A549 (cell line): ENCODE data around the gene STOX2. TPM values are rescaled to one million over a fixed set of nuclear protein-coding genes. Genes with fewer than 3 reads are reported as not detected.
A peak's percentile ranks its signal among the peaks of the same experiment; 100 is the strongest.

Experiments used
- ATAC-seq, 2 experiments: fragments of 200-7000 bp in 1 of 2; fragments of >200 bp in 1 of 2; cut with Nextera tagmentation in 1 of 2; cut with Tn5 transposase in 1 of 2; 3 replicates each; pipeline versions ENCODE4 v1.8.0 to v1.9.1; 2018 to 2020; ENCODE audit warnings: mild to moderate bottlenecking in 1 of 2, moderate library complexity in 1 of 2
- CTCF ChIA-PET: fragments of 300-600 bp; sonication (Branson Sonifier 250); formaldehyde crosslinking; extraction: SDS; loops from one replicate; lab custom pipeline; 2021; ENCODE audit warnings: antibody characterized with exemption, inconsistent platforms; lab: Yijun Ruan, JAX
- POLR2A ChIA-PET: fragments of 350-600 bp; formaldehyde crosslinking; extraction: SDS; loops from one replicate; lab custom pipeline; 2021; ENCODE audit warnings: antibody characterized with exemption, inconsistent platforms; lab: Yijun Ruan, JAX
- DNase-seq, 2 experiments: peaks; one replicate each; pipeline versions ENCODE4 v3.0.0 to v3.0.0-alpha.2; 2011 to 2016; ENCODE audit warnings: low read depth in 1 of 2, low spot score in 1 of 2
- FAIRE-seq: peaks from 2 replicates; lab custom pipeline; 2011; peaks lifted over from hg19 to GRCh38; lab: Jason Lieb, UNC
- H3K27ac ChIP-seq, 2 experiments: fragments of >200 bp; sonication (Bioruptor Twin); formaldehyde crosslinking; 3 replicates each; pipeline ENCODE4 v1.5.1; 2016 to 2017
- H3K4me1 ChIP-seq: fragments of >200 bp; sonication (Bioruptor Twin); formaldehyde crosslinking; 3 replicates; pipeline ENCODE4 v1.6.1; 2016
- H3K4me2 ChIP-seq: fragments of >200 bp; sonication (Bioruptor Twin); formaldehyde crosslinking; 3 replicates; pipeline ENCODE4 v1.6.1; 2016
- H3K4me3 ChIP-seq: fragments of >200 bp; sonication (Bioruptor Twin); formaldehyde crosslinking; 3 replicates; pipeline ENCODE4 v1.5.1; 2016
- H3K9me3 ChIP-seq: fragments of >200 bp; sonication (Bioruptor Twin); formaldehyde crosslinking; 3 replicates; pipeline ENCODE4 v1.6.1; 2016
- BHLHE40 ChIP-seq: IDR thresholded peaks from 2 replicates; pipeline ENCODE4 v1.6.1; 2012; ENCODE audit warnings: low read depth, low read length, inconsistent platforms
- EHF ChIP-seq: fragments of 250-450 bp; sonication (Bioruptor Pico); IDR thresholded peaks from 2 replicates; pipeline ENCODE4 v1.5.0; 2020; ENCODE audit warnings: mild to moderate bottlenecking
- EHMT2 ChIP-seq: fragments of 200-600 bp; sonication (generic); IDR thresholded peaks from 2 replicates; pipeline ENCODE4 v1.6.1; 2016; ENCODE audit warnings: antibody characterized with exemption, low read depth, mild to moderate bottlenecking, moderate library complexity
- ESRRA ChIP-seq: fragments of 150-350 bp; IDR thresholded peaks from 2 replicates; pipeline ENCODE4 v1.6.1; 2014; ENCODE audit warnings: mild to moderate bottlenecking, low read length, borderline replicate concordance
- FOSL2 ChIP-seq, 2 experiments: fragments of 450-650 bp in 1 of 2; fragments of >200 bp in 1 of 2; sonication (Bioruptor Twin) in 1 of 2; formaldehyde crosslinking; IDR thresholded peaks; 2 replicates each; pipeline versions ENCODE4 v1.5.0 to v1.6.1; 2016 to 2020; ENCODE audit warnings: mild to moderate bottlenecking in 1 of 2, moderate library complexity in 1 of 2
- FOXS1 ChIP-seq: fragments of 250-450 bp; sonication (Bioruptor Pico); IDR thresholded peaks from 2 replicates; pipeline ENCODE4 v1.5.0; 2020; ENCODE audit warnings: mild to moderate bottlenecking, moderate library complexity
- NPAS2 ChIP-seq: fragments of 250-450 bp; sonication (Bioruptor Pico); IDR thresholded peaks from 2 replicates; pipeline ENCODE4 v1.8.0; 2022; ENCODE audit warnings: mild to moderate bottlenecking, moderate library complexity, borderline replicate concordance
- NR3C1 ChIP-seq: fragments of >200 bp; sonication (Bioruptor Twin); formaldehyde crosslinking; IDR thresholded peaks from 3 replicates; pipeline ENCODE4 v1.6.1; 2017
- POLR2A ChIP-seq: IDR thresholded peaks from 2 replicates; pipeline ENCODE4 v1.6.1; 2012; ENCODE audit warnings: mild to moderate bottlenecking, low read length
- RAD21 ChIP-seq, 2 experiments: fragments of >200 bp in 1 of 2; sonication (Bioruptor Twin) in 1 of 2; formaldehyde crosslinking in 1 of 2; IDR thresholded peaks in 1 of 2; conservative IDR thresholded peaks in 1 of 2; 2 replicates in 1 of 2; 3 replicates in 1 of 2; pipeline ENCODE4 v1.6.1; 2012 to 2018; ENCODE audit warnings: inconsistent platforms in 1 of 2
- RFX5 ChIP-seq: fragments of 450-650 bp; IDR thresholded peaks from 2 replicates; pipeline ENCODE4 v1.7.1; 2014; ENCODE audit warnings: antibody characterized with exemption, mild to moderate bottlenecking, moderate library complexity
- RNF2 ChIP-seq: fragments of 200-600 bp; sonication (generic); IDR thresholded peaks from 2 replicates; pipeline ENCODE4 v1.6.1; 2016; ENCODE audit warnings: low read depth, mild to moderate bottlenecking, antibody characterized with exemption, moderate library complexity, borderline replicate concordance
- SREBF2 ChIP-seq: fragments of 450-650 bp; IDR thresholded peaks from 2 replicates; pipeline ENCODE4 v1.6.1; 2014; ENCODE audit warnings: mild to moderate bottlenecking, moderate library complexity
- TFCP2L1 ChIP-seq: fragments of 250-450 bp; sonication (Bioruptor Pico); IDR thresholded peaks from 2 replicates; pipeline ENCODE4 v1.5.0; 2021; ENCODE audit warnings: mild to moderate bottlenecking
- ZC3H11A ChIP-seq: fragments of 450-650 bp; IDR thresholded peaks from 2 replicates; pipeline ENCODE4 v1.6.1; 2014; ENCODE audit warnings: antibody characterized with exemption, mild to moderate bottlenecking
- ZFP36 ChIP-seq: fragments of 450-650 bp; IDR thresholded peaks from 2 replicates; pipeline ENCODE4 v1.6.1; 2014; ENCODE audit warnings: borderline replicate concordance; ENCODE audit not compliant: partially characterized antibody
- WGBS: methylation state at CpG from one replicate; pipeline ENCODE4 v1.1.6; 2017; ENCODE audit errors: missing lambda C conversion rate; 5-methylcytosine and 5-hydroxymethylcytosine counted together
- polyA plus RNA-seq, 4 experiments: library from polyadenylated mRNA; depleted of rRNA in 3 of 4; stranded (reverse); fragments of >200 nt; fragmentation: RNase III in 1 of 4; extraction: RNeasy Plus Mini Kit Qiagen cat#74134 plus additional on column Dnase treatment in 1 of 4; gene quantifications; 2 replicates in 3 of 4; 3 replicates in 1 of 4; pipeline ENCODE4 v1.2.3, GENCODE V29; 2011 to 2017
- TF ChIP-seq, protein P1 (sequence below): fragments of 250-450 bp; sonication (Bioruptor Pico); IDR thresholded peaks from 2 replicates; pipeline ENCODE4 v1.5.0; 2020; ENCODE audit warnings: low read depth, mild to moderate bottlenecking, moderate library complexity
- TF ChIP-seq, protein P2 (sequence below): IDR thresholded peaks from 2 replicates; pipeline ENCODE4 v1.6.1; 2012; ENCODE audit warnings: low read depth, borderline replicate concordance
- TF ChIP-seq, protein P3 (sequence below): fragments of 150-350 bp; IDR thresholded peaks from 2 replicates; pipeline ENCODE4 v1.6.1; 2014; ENCODE audit warnings: low read depth, mild to moderate bottlenecking, low read length
- TF ChIP-seq, protein P4 (sequence below): IDR thresholded peaks from 2 replicates; pipeline ENCODE4 v1.6.1; 2012
- TF ChIP-seq, protein P5 (sequence below): fragments of >200 bp; sonication (Bioruptor Twin); formaldehyde crosslinking; IDR thresholded peaks from 3 replicates; pipeline ENCODE4 v1.6.1; 2016

The STOX2 gene
- polyA plus RNA-seq, 2 of the 4 experiments (the other 2 are of a cell fraction): 2.7 to 5.2 TPM

DNA sequence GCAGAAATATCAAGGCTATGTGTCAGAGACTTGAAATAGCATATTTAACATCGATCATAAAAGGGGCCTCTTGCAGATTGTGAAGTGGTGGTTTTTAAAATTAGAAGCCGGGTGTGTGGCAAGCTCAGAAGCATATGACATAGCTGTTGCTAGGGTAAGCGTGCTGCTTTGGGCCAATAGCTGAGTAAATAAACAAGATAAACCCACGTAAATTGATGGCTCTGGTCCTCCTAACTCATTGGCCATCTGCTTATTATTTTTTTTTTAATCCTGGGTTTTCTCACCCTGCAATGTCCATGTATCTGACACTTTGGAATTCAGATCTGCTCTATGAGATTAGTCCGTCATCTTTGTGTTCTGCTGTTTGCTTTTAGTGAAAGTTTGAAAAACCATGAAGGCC lies 32.6 kb upstream of the STOX2 start:
- 72% methylated on average over 5 of the region's 5 CpGs for WGBS
- CTCF ChIA-PET: no interaction called here
- ATAC-seq: no peak
- no peak for FAIRE-seq
- no peak overlapping the region for H3K4me2 ChIP-seq
- no peak for DNase-seq
- H3K27ac ChIP-seq: no peak overlapping the region
- no peak overlapping the region for H3K4me3 ChIP-seq
- no peaks in the 10 kb centered on the region for H3K9me3 ChIP-seq
- H3K4me1 ChIP-seq: peaks cover 11% of the 10 kb centered on the region; the same call in 1 of the 3 replicates
- POLR2A ChIA-PET: no interaction called here
- TF ChIP-seq, protein P1, sequence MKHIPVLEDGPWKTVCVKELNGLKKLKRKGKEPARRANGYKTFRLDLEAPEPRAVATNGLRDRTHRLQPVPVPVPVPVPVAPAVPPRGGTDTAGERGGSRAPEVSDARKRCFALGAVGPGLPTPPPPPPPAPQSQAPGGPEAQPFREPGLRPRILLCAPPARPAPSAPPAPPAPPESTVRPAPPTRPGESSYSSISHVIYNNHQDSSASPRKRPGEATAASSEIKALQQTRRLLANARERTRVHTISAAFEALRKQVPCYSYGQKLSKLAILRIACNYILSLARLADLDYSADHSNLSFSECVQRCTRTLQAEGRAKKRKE (CRISPR knock-in tag): no peak
- TF ChIP-seq RNF2: no peak
- peak; percentile 72; the same call in 1 of the 2 replicates for TF ChIP-seq RFX5
- TF ChIP-seq, protein P2, sequence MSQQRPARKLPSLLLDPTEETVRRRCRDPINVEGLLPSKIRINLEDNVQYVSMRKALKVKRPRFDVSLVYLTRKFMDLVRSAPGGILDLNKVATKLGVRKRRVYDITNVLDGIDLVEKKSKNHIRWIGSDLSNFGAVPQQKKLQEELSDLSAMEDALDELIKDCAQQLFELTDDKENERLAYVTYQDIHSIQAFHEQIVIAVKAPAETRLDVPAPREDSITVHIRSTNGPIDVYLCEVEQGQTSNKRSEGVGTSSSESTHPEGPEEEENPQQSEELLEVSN: no peak

DNA sequence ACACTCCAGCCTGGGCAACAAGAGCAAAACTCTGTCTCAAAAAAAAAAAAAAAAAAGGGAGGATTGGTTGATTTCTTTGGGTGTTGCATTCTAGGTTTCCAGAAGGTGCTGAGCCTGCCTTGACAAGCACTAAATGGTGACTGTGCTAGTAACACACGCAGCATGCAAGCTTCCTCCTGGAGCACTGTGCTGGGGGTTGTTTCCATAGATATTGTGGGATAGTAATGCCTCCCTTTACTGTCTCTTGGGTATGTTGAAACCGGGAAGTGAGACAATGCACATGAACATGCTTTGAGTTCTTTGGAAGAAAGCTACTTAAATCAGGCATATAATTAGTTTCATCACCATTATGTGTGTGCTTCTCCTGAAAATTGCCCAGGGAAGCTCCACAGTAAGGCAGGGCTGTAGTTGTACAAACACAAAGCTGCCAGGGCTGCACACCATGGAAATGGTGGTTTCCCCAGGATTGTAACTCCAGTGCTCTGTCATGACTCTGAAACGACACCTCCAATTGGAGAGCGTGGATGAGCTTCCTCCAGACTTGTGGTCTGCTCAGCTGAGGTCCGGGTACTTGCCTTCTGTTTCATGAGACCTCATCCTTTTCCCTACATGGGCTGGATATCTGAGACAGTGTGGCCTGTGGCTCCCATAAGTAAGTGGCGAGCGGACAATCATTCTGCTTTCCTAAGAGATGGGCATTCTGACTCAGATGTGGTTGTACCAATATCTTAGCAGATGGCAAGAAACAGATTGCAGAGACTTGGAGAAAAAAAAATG lies 31.5 kb upstream of the STOX2 start:
- Histone ChIP-seq H3K27ac (no peak overlapping the region), H3K4me1 (peaks cover 11% of the 10 kb centered on the region; the same call in 1 of the 3 replicates), H3K4me3 (no peak overlapping the region), H3K4me2 (no peak overlapping the region), H3K9me3 (no peaks in the 10 kb centered on the region)
- TF ChIP-seq, protein P3, sequence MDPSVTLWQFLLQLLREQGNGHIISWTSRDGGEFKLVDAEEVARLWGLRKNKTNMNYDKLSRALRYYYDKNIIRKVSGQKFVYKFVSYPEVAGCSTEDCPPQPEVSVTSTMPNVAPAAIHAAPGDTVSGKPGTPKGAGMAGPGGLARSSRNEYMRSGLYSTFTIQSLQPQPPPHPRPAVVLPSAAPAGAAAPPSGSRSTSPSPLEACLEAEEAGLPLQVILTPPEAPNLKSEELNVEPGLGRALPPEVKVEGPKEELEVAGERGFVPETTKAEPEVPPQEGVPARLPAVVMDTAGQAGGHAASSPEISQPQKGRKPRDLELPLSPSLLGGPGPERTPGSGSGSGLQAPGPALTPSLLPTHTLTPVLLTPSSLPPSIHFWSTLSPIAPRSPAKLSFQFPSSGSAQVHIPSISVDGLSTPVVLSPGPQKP: no peak
- no peak for TF ChIP-seq NPAS2
- no peak for TF ChIP-seq TFCP2L1
- no peak for TF ChIP-seq SREBF2
- TF ChIP-seq EHF (CRISPR knock-in tag): no peak
- TF ChIP-seq ZC3H11A: no peak
- no peak for TF ChIP-seq POLR2A
- TF ChIP-seq, protein P4, sequence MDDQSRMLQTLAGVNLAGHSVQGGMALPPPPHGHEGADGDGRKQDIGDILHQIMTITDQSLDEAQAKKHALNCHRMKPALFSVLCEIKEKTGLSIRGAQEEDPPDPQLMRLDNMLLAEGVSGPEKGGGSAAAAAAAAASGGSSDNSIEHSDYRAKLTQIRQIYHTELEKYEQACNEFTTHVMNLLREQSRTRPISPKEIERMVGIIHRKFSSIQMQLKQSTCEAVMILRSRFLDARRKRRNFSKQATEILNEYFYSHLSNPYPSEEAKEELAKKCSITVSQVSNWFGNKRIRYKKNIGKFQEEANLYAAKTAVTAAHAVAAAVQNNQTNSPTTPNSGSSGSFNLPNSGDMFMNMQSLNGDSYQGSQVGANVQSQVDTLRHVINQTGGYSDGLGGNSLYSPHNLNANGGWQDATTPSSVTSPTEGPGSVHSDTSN: no peak
- TF ChIP-seq ZFP36: no peak
- no peak for TF ChIP-seq RAD21 (conservative IDR thresholded peaks at IDR 0.05 in 1 of 2, IDR thresholded peaks at IDR 0.05 in 1 of 2)
- TF ChIP-seq, protein P5, sequence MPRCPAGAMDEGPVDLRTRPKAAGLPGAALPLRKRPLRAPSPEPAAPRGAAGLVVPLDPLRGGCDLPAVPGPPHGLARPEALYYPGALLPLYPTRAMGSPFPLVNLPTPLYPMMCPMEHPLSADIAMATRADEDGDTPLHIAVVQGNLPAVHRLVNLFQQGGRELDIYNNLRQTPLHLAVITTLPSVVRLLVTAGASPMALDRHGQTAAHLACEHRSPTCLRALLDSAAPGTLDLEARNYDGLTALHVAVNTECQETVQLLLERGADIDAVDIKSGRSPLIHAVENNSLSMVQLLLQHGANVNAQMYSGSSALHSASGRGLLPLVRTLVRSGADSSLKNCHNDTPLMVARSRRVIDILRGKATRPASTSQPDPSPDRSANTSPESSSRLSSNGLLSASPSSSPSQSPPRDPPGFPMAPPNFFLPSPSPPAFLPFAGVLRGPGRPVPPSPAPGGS: no peak
- TF ChIP-seq EHMT2: no peak
- no peak for TF ChIP-seq NR3C1
- no peak for TF ChIP-seq FOSL2 (IDR thresholded peaks at IDR 0.05)
- TF ChIP-seq FOSL2 (CRISPR knock-in tag; IDR thresholded peaks at IDR 0.05): no peak
- TF ChIP-seq BHLHE40: no peak
- no peak for TF ChIP-seq ESRRA
- TF ChIP-seq, protein P1 (CRISPR knock-in tag): no peak
- TF ChIP-seq FOXS1 (CRISPR knock-in tag): no peak
- no peak for DNase-seq
- no peak for ATAC-seq
- no peak for FAIRE-seq
- ChIA-PET CTCF (interaction anchor here (0.6 kb wide), 1 partner anchor 30 kb away, joined by 3 read pairs; no protein-coding TSS in a partner anchor), POLR2A (no interaction called here)
- 64% methylated on average over 7 of the region's 7 CpGs for WGBS
